Mesendoderm (in vitro differentiated cells): ENCODE measurements around the gene KCNT1.

ENCODE experiments used
- DNase-seq: peaks from one replicate; pipeline ENCODE4 v3.0.0; 2013
- H2AK5ac ChIP-seq: 2 replicates; pipeline ENCODE4 v1.6.1; 2013; ENCODE audit warnings: low read length, inconsistent platforms
- H2BK120ac ChIP-seq: 2 replicates; pipeline ENCODE4 v1.6.1; 2013; ENCODE audit warnings: low read depth, mild to moderate bottlenecking, low read length, moderate library complexity, mixed read lengths
- H2BK15ac ChIP-seq: replicated peaks from 2 replicates; pipeline ENCODE4 v1.6.1; 2013; ENCODE audit warnings: low read depth, mild to moderate bottlenecking, moderate library complexity
- H2BK5ac ChIP-seq: 2 replicates; pipeline ENCODE4 v1.6.1; 2013; ENCODE audit warnings: low read length, inconsistent platforms
- H3K18ac ChIP-seq: 2 replicates; pipeline ENCODE4 v1.6.1; 2013; ENCODE audit warnings: mild to moderate bottlenecking, low read length, mixed read lengths
- H3K23ac ChIP-seq: one replicate; pipeline ENCODE4 v1.6.1; 2013; ENCODE audit warnings: low read length
- H3K27ac ChIP-seq: 2 replicates; pipeline ENCODE4 v1.5.1; 2013; ENCODE audit warnings: low read depth, mild to moderate bottlenecking, inconsistent platforms, low read length, moderate library complexity
- H3K27me3 ChIP-seq: 2 replicates; pipeline ENCODE4 v1.6.1; 2013; ENCODE audit warnings: low read length, control low read depth, mild to moderate bottlenecking, inconsistent platforms; ENCODE audit not compliant: insufficient read depth, poor library complexity
- H3K36me3 ChIP-seq: 2 replicates; pipeline ENCODE4 v1.6.1; 2013; ENCODE audit warnings: low read length, inconsistent platforms; ENCODE audit not compliant: control insufficient read depth, insufficient read depth
- H3K4ac ChIP-seq: one replicate; pipeline ENCODE4 v1.6.1; 2013; ENCODE audit warnings: low read depth, mild to moderate bottlenecking, low read length, moderate library complexity
- H3K4me1 ChIP-seq: 2 replicates; pipeline ENCODE4 v1.6.1; 2013; ENCODE audit warnings: low read depth, low read length, inconsistent platforms; ENCODE audit not compliant: control insufficient read depth
- H3K4me2 ChIP-seq: 2 replicates; pipeline ENCODE4 v1.6.1; 2013; ENCODE audit warnings: low read length
- H3K4me3 ChIP-seq: 2 replicates; pipeline ENCODE4 v1.5.1; 2013; ENCODE audit warnings: mild to moderate bottlenecking, low read length
- H3K56ac ChIP-seq: one replicate; pipeline ENCODE4 v1.6.1; 2013; ENCODE audit warnings: low read length
- H3K79me1 ChIP-seq: 2 replicates; pipeline ENCODE4 v1.6.1; 2013; ENCODE audit warnings: low read length, inconsistent platforms
- H3K79me2 ChIP-seq: 2 replicates; pipeline ENCODE4 v1.6.1; 2013; ENCODE audit warnings: mild to moderate bottlenecking, low read length; ENCODE audit not compliant: control insufficient read depth, insufficient read depth
- H3K9ac ChIP-seq: 2 replicates; pipeline ENCODE4 v1.6.1; 2013; ENCODE audit warnings: low read length, inconsistent platforms
- H4K5ac ChIP-seq: one replicate; pipeline ENCODE4 v1.6.1; 2013; ENCODE audit warnings: low read length
- H4K8ac ChIP-seq: one replicate; pipeline ENCODE4 v1.6.1; 2013; ENCODE audit warnings: low read depth, mild to moderate bottlenecking, control low read depth, low read length, moderate library complexity
- WGBS: extraction: QIAGEN DNeasy Blood & Tissue Kit; methylation state at CpG from one replicate; pipeline ENCODE4 v1.1.7; 2013; ENCODE audit warnings: low lambda C conversion rate, missing lambda C conversion rate; ENCODE audit not compliant: insufficient coverage; ENCODE audit errors: extremely low coverage; 5-methylcytosine and 5-hydroxymethylcytosine counted together

The KCNT1 gene

DNA sequence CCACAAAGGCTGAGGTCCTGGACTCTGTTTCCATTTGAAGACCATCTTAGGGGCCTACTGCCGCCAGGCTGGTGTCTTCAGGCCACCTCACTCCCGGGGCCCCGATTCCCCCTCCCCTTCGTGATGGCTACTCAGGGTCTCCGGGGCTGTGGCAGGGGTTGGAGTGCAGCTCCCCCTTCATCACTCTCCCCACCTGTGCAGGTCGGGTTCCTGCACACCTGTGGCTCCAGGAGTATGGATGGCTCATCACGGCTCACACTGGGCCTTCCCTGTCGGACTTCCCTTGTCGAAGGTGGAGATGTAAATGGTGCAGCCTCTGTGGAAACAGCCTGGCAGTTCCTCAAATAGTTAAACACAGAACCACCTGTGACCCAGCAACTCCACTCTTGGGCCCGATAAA lies 27.0 kb upstream of the KCNT1 start:
- Histone ChIP-seq H2BK120ac (no peak overlapping the region), H2BK15ac (no peak overlapping the region), H3K4me1 (no peaks in the 10 kb centered on the region), H3K36me3 (no peaks in the 10 kb centered on the region), H2BK5ac (no peak overlapping the region), H3K4me3 (no peak overlapping the region), H3K4ac (no peak overlapping the region), H3K27me3 (no peaks in the 10 kb centered on the region), H3K4me2 (no peak overlapping the region), H4K5ac (no peak overlapping the region), H3K23ac (no peak overlapping the region), H4K8ac (no peak overlapping the region), H2AK5ac (no peak overlapping the region), H3K79me2 (no peaks in the 10 kb centered on the region), H3K18ac (no peak overlapping the region), H3K56ac (no peak overlapping the region), H3K79me1 (no peaks in the 10 kb centered on the region), H3K27ac (no peak overlapping the region), H3K9ac (no peak overlapping the region)
- no CpG with 5 or more reads among the region's 10 CpGs for WGBS
- DNase-seq = no peak

DNA sequence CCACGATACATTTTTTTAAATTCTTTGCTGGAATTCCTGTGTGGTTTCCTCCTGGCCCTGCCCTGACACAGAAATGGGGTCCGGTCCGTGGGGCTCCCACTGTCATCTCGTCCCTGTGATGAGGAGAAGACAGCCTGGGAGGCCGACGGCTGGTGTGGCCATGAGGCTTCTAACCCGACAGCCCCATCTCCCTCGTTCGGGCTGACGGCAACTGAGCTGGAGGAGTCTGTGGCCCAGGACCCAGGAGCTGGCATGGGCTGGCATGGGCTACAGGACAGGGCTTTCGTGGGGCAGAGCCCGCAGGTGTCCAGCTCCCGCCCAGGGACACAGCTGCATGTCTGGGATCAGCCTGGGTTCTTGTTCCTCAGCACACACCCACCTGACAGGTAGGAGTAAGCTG lies 25.1 kb upstream of the KCNT1 start:
- Histone ChIP-seq H3K4me3 (no peak overlapping the region), H3K56ac (no peak overlapping the region), H3K9ac (no peak overlapping the region), H2BK15ac (no peak overlapping the region), H4K5ac (no peak overlapping the region), H2BK5ac (no peak overlapping the region), H3K36me3 (no peaks in the 10 kb centered on the region), H3K79me2 (no peaks in the 10 kb centered on the region), H3K79me1 (no peaks in the 10 kb centered on the region), H3K27ac (no peak overlapping the region), H3K23ac (no peak overlapping the region), H2AK5ac (no peak overlapping the region), H3K4me2 (no peak overlapping the region), H2BK120ac (no peak overlapping the region), H3K18ac (no peak overlapping the region), H4K8ac (no peak overlapping the region), H3K4ac (no peak overlapping the region), H3K4me1 (no peaks in the 10 kb centered on the region), H3K27me3 (no peaks in the 10 kb centered on the region)
- no CpG with 5 or more reads among the region's 13 CpGs for WGBS
- no peak for DNase-seq

DNA sequence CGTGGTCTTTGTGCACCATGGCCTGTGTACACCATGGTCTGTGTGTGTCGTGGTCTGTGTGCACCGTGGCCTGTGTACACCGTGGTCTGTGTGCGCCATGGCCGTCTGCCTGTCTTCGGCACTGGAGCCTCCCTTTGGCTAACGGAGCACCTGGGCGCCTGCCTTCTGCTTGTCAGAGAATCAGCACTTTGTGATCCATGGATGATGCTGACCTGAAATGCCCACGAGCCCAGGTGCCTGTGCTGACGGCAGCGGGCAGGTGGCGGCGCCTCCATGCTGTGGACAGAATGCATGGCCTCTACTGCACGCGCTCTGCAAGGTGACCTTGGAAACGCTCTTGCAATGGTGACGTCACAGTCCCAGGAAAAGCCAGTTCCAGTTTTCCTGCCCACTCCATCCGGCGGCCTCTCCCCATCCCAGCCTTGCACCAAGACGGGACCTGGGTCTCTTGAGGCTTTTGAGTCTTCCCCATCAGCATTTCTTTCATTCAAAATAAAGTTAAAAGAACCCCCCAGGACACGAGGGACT lies 24.3 kb upstream of the KCNT1 start:
- no CpG with 5 or more reads among the region's 22 CpGs for WGBS
- Histone ChIP-seq H3K4me3 (no peak overlapping the region), H3K79me1 (no peaks in the 10 kb centered on the region), H2AK5ac (no peak overlapping the region), H3K56ac (no peak overlapping the region), H4K8ac (no peak overlapping the region), H3K27ac (no peak overlapping the region), H3K27me3 (no peaks in the 10 kb centered on the region), H3K4ac (no peak overlapping the region), H3K36me3 (no peaks in the 10 kb centered on the region), H3K4me2 (no peak overlapping the region), H4K5ac (no peak overlapping the region), H3K4me1 (no peaks in the 10 kb centered on the region), H2BK5ac (no peak overlapping the region), H3K23ac (no peak overlapping the region), H3K9ac (no peak overlapping the region), H3K79me2 (no peaks in the 10 kb centered on the region), H2BK120ac (no peak overlapping the region), H3K18ac (no peak overlapping the region), H2BK15ac (no peak overlapping the region)
- DNase-seq = no peak

DNA sequence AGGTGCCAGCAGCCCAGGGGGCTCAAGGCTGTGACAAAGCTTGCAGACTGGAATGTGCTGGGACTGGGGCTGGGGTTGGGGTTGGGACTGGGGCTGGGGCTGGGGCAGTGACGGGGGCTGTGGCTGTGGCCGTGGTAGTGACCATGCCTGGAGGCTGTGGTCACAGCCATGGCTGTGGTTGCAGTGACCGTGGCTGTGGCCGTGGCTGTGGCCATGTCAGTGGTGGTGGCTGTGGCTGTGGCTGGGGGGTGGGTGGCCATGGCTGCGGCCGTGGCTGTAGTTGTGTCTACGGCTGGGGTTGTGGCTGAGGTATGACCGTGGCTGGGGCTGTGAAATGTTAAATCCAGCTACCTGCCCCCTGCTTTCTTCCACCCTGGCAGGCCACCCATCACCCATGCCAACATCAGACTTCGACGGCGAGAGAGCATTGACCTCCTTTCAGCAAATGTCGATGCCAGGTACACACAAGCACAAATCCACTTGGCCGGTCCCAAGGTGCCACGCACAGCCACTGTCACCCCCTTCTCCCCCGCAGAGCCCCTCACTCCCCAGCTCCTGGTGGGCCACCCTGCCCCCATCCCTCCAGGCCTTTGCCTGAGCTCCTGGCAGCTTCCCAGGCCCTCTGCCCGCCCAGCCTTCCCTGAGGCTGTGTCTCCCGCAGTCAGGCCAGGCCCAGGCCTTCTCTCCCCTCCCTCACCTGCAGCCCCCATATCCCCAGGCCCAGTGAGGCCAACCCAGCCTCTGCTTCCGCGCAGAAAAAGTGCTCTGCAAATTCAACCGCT lies 23.6 kb upstream of the KCNT1 start:
- no peak overlapping the region for H3K27ac ChIP-seq
- no peaks in the 10 kb centered on the region for H3K36me3 ChIP-seq
- H3K56ac ChIP-seq = no peak overlapping the region
- H2BK5ac ChIP-seq = no peak overlapping the region
- H3K4me1 ChIP-seq = no peaks in the 10 kb centered on the region
- H3K23ac ChIP-seq = no peak overlapping the region
- H3K79me2 ChIP-seq = no peaks in the 10 kb centered on the region
- no peak overlapping the region for H3K4me2 ChIP-seq
- H4K8ac ChIP-seq = no peak overlapping the region
- no peaks in the 10 kb centered on the region for H3K27me3 ChIP-seq
- no peak for DNase-seq
- no peak overlapping the region for H3K4ac ChIP-seq
- no peak overlapping the region for H4K5ac ChIP-seq
- H2AK5ac ChIP-seq = no peak overlapping the region
- H3K79me1 ChIP-seq = no peaks in the 10 kb centered on the region
- H3K9ac ChIP-seq = no peak overlapping the region
- no CpG with 5 or more reads among the region's 20 CpGs for WGBS
- no peak overlapping the region for H3K4me3 ChIP-seq
- no peak overlapping the region for H2BK120ac ChIP-seq
- no peak overlapping the region for H3K18ac ChIP-seq
- H2BK15ac ChIP-seq = no peak overlapping the region

DNA sequence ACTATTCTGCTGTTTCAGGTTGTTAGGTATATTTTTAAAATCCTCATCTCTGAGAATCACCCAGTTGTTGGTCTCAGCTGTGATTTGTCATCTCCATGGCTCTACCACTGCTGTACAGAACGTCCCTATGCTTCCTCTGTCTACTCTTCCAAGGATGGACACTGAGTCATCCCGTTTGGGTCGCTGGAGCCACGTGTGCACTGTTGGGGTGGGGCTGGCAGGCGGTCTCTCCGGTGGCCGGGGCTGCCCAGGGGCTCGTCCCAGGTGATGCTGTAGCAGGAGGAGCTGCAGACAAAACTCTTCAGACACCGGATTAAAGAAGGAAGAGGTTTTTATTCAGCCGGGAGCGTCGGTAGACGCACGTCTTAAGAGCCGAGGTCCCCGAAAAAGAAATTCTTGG lies 21.9 kb upstream of the KCNT1 start:
- Histone ChIP-seq H4K5ac (no peak overlapping the region), H3K27ac (no peak overlapping the region), H2BK120ac (no peak overlapping the region), H3K79me1 (no peaks in the 10 kb centered on the region), H3K4me1 (no peaks in the 10 kb centered on the region), H3K9ac (no peak overlapping the region), H3K23ac (no peak overlapping the region), H3K4me2 (no peak overlapping the region), H3K4me3 (no peak overlapping the region), H2AK5ac (no peak overlapping the region), H3K79me2 (no peaks in the 10 kb centered on the region), H3K36me3 (no peaks in the 10 kb centered on the region), H3K27me3 (no peaks in the 10 kb centered on the region), H2BK15ac (no peak overlapping the region), H3K18ac (no peak overlapping the region), H4K8ac (no peak overlapping the region), H3K4ac (no peak overlapping the region), H2BK5ac (no peak overlapping the region), H3K56ac (no peak overlapping the region)
- no peak for DNase-seq
- no CpG with 5 or more reads among the region's 16 CpGs for WGBS

DNA sequence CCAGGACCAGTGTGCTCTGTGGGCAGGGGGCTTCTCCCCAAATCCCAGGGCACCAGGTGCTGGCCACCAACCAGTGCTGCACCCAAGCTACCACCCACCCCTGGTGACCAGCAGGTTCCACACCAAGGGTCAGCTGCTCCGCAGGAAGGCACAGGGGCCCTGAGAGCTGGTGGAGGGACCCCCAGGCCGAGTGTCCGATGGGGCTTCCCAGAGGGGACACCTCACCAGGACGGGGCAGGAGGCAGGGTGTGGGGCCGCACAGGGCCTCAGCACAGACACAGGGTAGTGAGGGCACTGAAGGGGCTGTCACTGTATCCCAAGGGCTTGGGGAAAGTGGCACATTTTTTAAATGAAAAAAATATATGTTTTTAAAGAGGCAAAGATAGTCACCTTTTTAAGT lies 20.8 kb upstream of the KCNT1 start:
- no peak overlapping the region for H3K9ac ChIP-seq
- H2BK15ac ChIP-seq = no peak overlapping the region
- no peaks in the 10 kb centered on the region for H3K79me1 ChIP-seq
- no peak overlapping the region for H3K56ac ChIP-seq
- no peak overlapping the region for H3K23ac ChIP-seq
- H3K18ac ChIP-seq = no peak overlapping the region
- no peaks in the 10 kb centered on the region for H3K79me2 ChIP-seq
- no peaks in the 10 kb centered on the region for H3K27me3 ChIP-seq
- no peak overlapping the region for H2BK120ac ChIP-seq
- no peak overlapping the region for H3K4me2 ChIP-seq
- no peak overlapping the region for H2AK5ac ChIP-seq
- H3K27ac ChIP-seq = no peak overlapping the region
- no peak overlapping the region for H4K8ac ChIP-seq
- no peaks in the 10 kb centered on the region for H3K36me3 ChIP-seq
- no CpG with 5 or more reads among the region's 5 CpGs for WGBS
- no peak overlapping the region for H3K4me3 ChIP-seq
- H2BK5ac ChIP-seq = no peak overlapping the region
- H4K5ac ChIP-seq = no peak overlapping the region
- no peak for DNase-seq
- no peaks in the 10 kb centered on the region for H3K4me1 ChIP-seq
- no peak overlapping the region for H3K4ac ChIP-seq
